Panc1 (cell line): ENCODE results near the gene HOXA10. TPM values are rescaled to one million over a fixed set of nuclear protein-coding genes. Genes with fewer than 3 reads are reported as not detected.

ENCODE experiments used
- ATAC-seq: fragments of 200-7000 bp; cut with Tn5 transposase; 2 replicates; pipeline ENCODE4 v1.9.1; 2020; ENCODE audit warnings: mild to moderate bottlenecking, moderate library complexity
- BruUV-seq: library from RNA; stranded (reverse); fragments of 400-500 nt; replicated peaks from 2 replicates; lab custom pipeline; 2021; lab: Mats Ljungman, UMichigan
- CTCF ChIA-PET: fragments of 300-600 bp; sonication (Branson Sonifier 250); formaldehyde crosslinking; loops from one replicate; lab custom pipeline; 2022; ENCODE audit warnings: antibody characterized with exemption; lab: Charles Lee
- POLR2A ChIA-PET: fragments of 300-600 bp; sonication (Branson Sonifier 250); formaldehyde crosslinking; loops from one replicate; lab custom pipeline; 2022; ENCODE audit warnings: antibody characterized with exemption; lab: Charles Lee
- DNase-seq: peaks from one replicate; pipeline ENCODE4 v3.0.0-alpha.2; 2010; ENCODE audit warnings: low read depth, low spot score
- H3K27ac ChIP-seq: 2 replicates; pipeline ENCODE4 v1.5.1; 2011; ENCODE audit warnings: mild to moderate bottlenecking, low read length, inconsistent platforms
- H3K27me3 ChIP-seq: fragments of 200-500 bp; sonication (Bioruptor generic); 2 replicates; pipeline ENCODE4 v1.6.0; 2014; ENCODE audit warnings: low read length, inconsistent platforms; ENCODE audit not compliant: control insufficient read depth, insufficient read depth
- H3K36me3 ChIP-seq: fragments of 200-500 bp; sonication (Bioruptor generic); 2 replicates; pipeline ENCODE4 v1.5.1; 2014; ENCODE audit warnings: inconsistent platforms, mild to moderate bottlenecking, low read length, moderate library complexity; ENCODE audit not compliant: control insufficient read depth, insufficient read depth
- H3K4me1 ChIP-seq: 2 replicates; pipeline ENCODE4 v1.5.1; 2011; ENCODE audit warnings: inconsistent platforms, mild to moderate bottlenecking, low read length, moderate library complexity; ENCODE audit not compliant: control insufficient read depth, insufficient read depth
- H3K4me3 ChIP-seq, 2 experiments: 2 replicates each; pipeline ENCODE4 v1.5.1; 2011 to 2012; ENCODE audit warnings: low read depth in 2 of 2, low read length in 2 of 2, mild to moderate bottlenecking in 2 of 2, inconsistent platforms in 1 of 2, moderate library complexity in 1 of 2
- H3K9me3 ChIP-seq: fragments of 200-500 bp; sonication (Bioruptor generic); 2 replicates; pipeline ENCODE4 v1.5.1; 2014; ENCODE audit warnings: low read depth, mild to moderate bottlenecking, inconsistent platforms, low read length, moderate library complexity; ENCODE audit not compliant: control insufficient read depth, insufficient read depth
- CTCF ChIP-seq: fragments of 450-650 bp; IDR thresholded peaks from 2 replicates; pipeline ENCODE4 v1.5.1; 2017; ENCODE audit warnings: mild to moderate bottlenecking
- POLR2AphosphoS5 ChIP-seq: IDR thresholded peaks from 2 replicates; pipeline ENCODE4 v1.6.1; 2012; ENCODE audit warnings: mild to moderate bottlenecking, low read depth, low read length, moderate library complexity
- REST ChIP-seq, 2 experiments: IDR thresholded peaks; 2 replicates each; pipeline ENCODE4 v1.6.1; 2011 to 2012; ENCODE audit warnings: low read depth in 2 of 2, control low read depth in 1 of 2, low read length in 1 of 2, mild to moderate bottlenecking in 1 of 2, moderate library complexity in 1 of 2; ENCODE audit not compliant: insufficient read depth in 1 of 2
- SIN3A ChIP-seq: IDR thresholded peaks from 2 replicates; pipeline ENCODE4 v1.6.1; 2012; ENCODE audit warnings: low read depth, mild to moderate bottlenecking, low read length, moderate library complexity, borderline replicate concordance; ENCODE audit not compliant: insufficient read depth
- TCF7L2 ChIP-seq: IDR thresholded peaks from 2 replicates; pipeline ENCODE4 v1.6.1; 2011; ENCODE audit warnings: mild to moderate bottlenecking, low read depth, low read length, inconsistent platforms
- in situ Hi-C: cut with HindIII; loops from 2 replicates; pipeline ENCODE4 v1.10.0; 2016; ENCODE audit warnings: low sequenced_read_pairs, low pct_unique_long_range_greater_than_20kb
- intact Hi-C: fragments of 100-400 bp; cut with micrococcal nuclease; formaldehyde crosslinking; loops from one replicate; pipeline ENCODE4 v1.10.0; 2022; ENCODE audit not compliant: unreplicated experiment
- total RNA-seq: library from RNA; stranded (reverse); gene quantifications from one replicate; pipeline ENCODE4 v1.2.1, GENCODE V29; 2021; ENCODE audit not compliant: unreplicated experiment

Gene HOXA10
- total RNA-seq, 1 experiment from 2014 or later = 0.41 TPM

- BruUV-seq = no TSS peak
- POLR2A ChIA-PET = no interaction called here
- CTCF ChIA-PET = no interaction called here
- peaks cover 11% of the 10 kb centered on the region for H3K4me1 ChIP-seq
- in situ Hi-C loops = no loop called here
- no peaks in the 10 kb centered on the region for H3K27me3 ChIP-seq
- H3K27ac ChIP-seq = no peak overlapping the region
- no peaks in the 10 kb centered on the region for H3K36me3 ChIP-seq
- DNase-seq (no peak), ATAC-seq (no peak)
- intact Hi-C loops = no loop called here
- no peaks in the 10 kb centered on the region for H3K9me3 ChIP-seq
- no peak overlapping the region for H3K4me3 ChIP-seq
- TF ChIP-seq POLR2AphosphoS5 (no peak), SIN3A (no peak), CTCF (no peak), TCF7L2 (no peak), REST (IDR thresholded peaks at IDR 0.05; ENCODE audit: insufficient read depth in 1 of 2, low read depth in 2 of 2, low read length in 1 of 2) (no peak)
These were observed 13.6 kb upstream of the HOXA10 start for GRCh38 chr7:27187475-27188385.

GRCh38 chr7:27186668-27187474, 12.8 kb upstream of the HOXA10 start:
- DNase-seq = no peak
- POLR2A ChIA-PET = no interaction called here
- no peak for ATAC-seq
- CTCF ChIA-PET = no interaction called here
- intact Hi-C loops = no loop called here
- H3K4me3 ChIP-seq = no peak overlapping the region
- H3K27ac ChIP-seq = no peak overlapping the region
- H3K27me3 ChIP-seq = no peaks in the 10 kb centered on the region
- TF ChIP-seq CTCF = no peak
- no peak for TF ChIP-seq REST (IDR thresholded peaks at IDR 0.05; ENCODE audit: insufficient read depth in 1 of 2, low read depth in 2 of 2, low read length in 1 of 2)
- TF ChIP-seq TCF7L2 = no peak
- no peak for TF ChIP-seq POLR2AphosphoS5
- TF ChIP-seq SIN3A = no peak
- H3K9me3 ChIP-seq = no peaks in the 10 kb centered on the region
- BruUV-seq = no TSS peak
- no peaks in the 10 kb centered on the region for H3K36me3 ChIP-seq
- H3K4me1 ChIP-seq = peaks cover 11% of the 10 kb centered on the region
- in situ Hi-C loops = no loop called here
